BE2C (cell line): ENCODE results near the gene PSME4.

Experiments used
- DNase-seq: peaks from one replicate; pipeline ENCODE4 v3.0.0-alpha.2; 2020
- H3K27me3 ChIP-seq: fragments of 250-450 bp; sonication (Bioruptor Pico); 2 replicates; pipeline ENCODE4 v1.5.1; 2020; ENCODE audit warnings: mild to moderate bottlenecking
- H3K36me3 ChIP-seq: fragments of 250-450 bp; sonication (Bioruptor Pico); 2 replicates; pipeline ENCODE4 v1.5.1; 2020; ENCODE audit warnings: mild to moderate bottlenecking
- H3K4me1 ChIP-seq: fragments of 250-450 bp; sonication (Bioruptor Pico); 2 replicates; pipeline ENCODE4 v1.5.1; 2020
- H3K4me3 ChIP-seq: 2 replicates; pipeline ENCODE4 v1.5.1; 2011; ENCODE audit warnings: low read depth, low read length
- H3K9me3 ChIP-seq: fragments of 250-450 bp; sonication (Bioruptor Pico); 2 replicates; pipeline ENCODE4 v1.5.1; 2020
- TF ChIP-seq, protein P1 (sequence below): IDR thresholded peaks from 2 replicates; pipeline ENCODE4 v1.5.1; 2012; ENCODE audit warnings: mild to moderate bottlenecking, low read depth, low read length

The PSME4 gene

GRCh38 chr2:53952519-53952918, 18.3 kb downstream of the PSME4 start:
- H3K27me3 ChIP-seq, result no peaks in the 10 kb centered on the region
- DNase-seq, result no peak
- TF ChIP-seq, protein P1, sequence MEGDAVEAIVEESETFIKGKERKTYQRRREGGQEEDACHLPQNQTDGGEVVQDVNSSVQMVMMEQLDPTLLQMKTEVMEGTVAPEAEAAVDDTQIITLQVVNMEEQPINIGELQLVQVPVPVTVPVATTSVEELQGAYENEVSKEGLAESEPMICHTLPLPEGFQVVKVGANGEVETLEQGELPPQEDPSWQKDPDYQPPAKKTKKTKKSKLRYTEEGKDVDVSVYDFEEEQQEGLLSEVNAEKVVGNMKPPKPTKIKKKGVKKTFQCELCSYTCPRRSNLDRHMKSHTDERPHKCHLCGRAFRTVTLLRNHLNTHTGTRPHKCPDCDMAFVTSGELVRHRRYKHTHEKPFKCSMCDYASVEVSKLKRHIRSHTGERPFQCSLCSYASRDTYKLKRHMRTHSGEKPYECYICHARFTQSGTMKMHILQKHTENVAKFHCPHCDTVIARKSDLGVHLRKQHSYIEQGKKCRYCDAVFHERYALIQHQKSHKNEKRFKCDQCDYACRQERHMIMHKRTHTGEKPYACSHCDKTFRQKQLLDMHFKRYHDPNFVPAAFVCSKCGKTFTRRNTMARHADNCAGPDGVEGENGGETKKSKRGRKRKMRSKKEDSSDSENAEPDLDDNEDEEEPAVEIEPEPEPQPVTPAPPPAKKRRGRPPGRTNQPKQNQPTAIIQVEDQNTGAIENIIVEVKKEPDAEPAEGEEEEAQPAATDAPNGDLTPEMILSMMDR, result no peak
- H3K4me1 ChIP-seq, result no peaks in the 10 kb centered on the region
- no peak overlapping the region for H3K4me3 ChIP-seq
- H3K36me3 ChIP-seq, result 0 out of 2 replicates have a peak, but pooled peaks cover 3% of the 10 kb centered on the region
- H3K9me3 ChIP-seq, result no peaks in the 10 kb centered on the region

GRCh38 chr2:53949457-53949856, 21.3 kb downstream of the PSME4 start:
- DNase-seq, result no peak
- H3K36me3 ChIP-seq, result peaks cover 3% of the 10 kb centered on the region; the same call in 1 of the 2 replicates
- no peak overlapping the region for H3K4me3 ChIP-seq
- H3K4me1 ChIP-seq, result no peaks in the 10 kb centered on the region
- H3K27me3 ChIP-seq, result no peaks in the 10 kb centered on the region
- no peaks in the 10 kb centered on the region for H3K9me3 ChIP-seq
- TF ChIP-seq, protein P1, result no peak

- no peak for DNase-seq
- H3K4me1 ChIP-seq, result no peaks in the 10 kb centered on the region
- peaks cover 3% of the 10 kb centered on the region; the same call in 1 of the 2 replicates for H3K36me3 ChIP-seq
- no peak overlapping the region for H3K4me3 ChIP-seq
- no peaks in the 10 kb centered on the region for H3K27me3 ChIP-seq
- H3K9me3 ChIP-seq, result no peaks in the 10 kb centered on the region
- TF ChIP-seq, protein P1, result no peak
Measured at GRCh38 chr2:53945538-53945937, 25.3 kb downstream of the PSME4 start.

- Histone ChIP-seq H3K36me3 (peaks cover 3% of the 10 kb centered on the region; the same call in 1 of the 2 replicates), H3K27me3 (no peaks in the 10 kb centered on the region), H3K4me3 (no peak overlapping the region), H3K9me3 (no peaks in the 10 kb centered on the region), H3K4me1 (no peaks in the 10 kb centered on the region)
- TF ChIP-seq, protein P1, result no peak
- DNase-seq, result no peak
Measured at GRCh38 chr2:53944542-53944941, 26.3 kb downstream of the PSME4 start.

GRCh38 chr2:53942280-53942679, 28.5 kb downstream of the PSME4 start:
- H3K36me3 ChIP-seq, result no peaks in the 10 kb centered on the region; the same call in 1 of the 2 replicates
- no peak overlapping the region for H3K4me3 ChIP-seq
- TF ChIP-seq, protein P1, result no peak
- no peaks in the 10 kb centered on the region for H3K9me3 ChIP-seq
- no peaks in the 10 kb centered on the region for H3K27me3 ChIP-seq
- DNase-seq, result no peak
- no peaks in the 10 kb centered on the region for H3K4me1 ChIP-seq

DNA sequence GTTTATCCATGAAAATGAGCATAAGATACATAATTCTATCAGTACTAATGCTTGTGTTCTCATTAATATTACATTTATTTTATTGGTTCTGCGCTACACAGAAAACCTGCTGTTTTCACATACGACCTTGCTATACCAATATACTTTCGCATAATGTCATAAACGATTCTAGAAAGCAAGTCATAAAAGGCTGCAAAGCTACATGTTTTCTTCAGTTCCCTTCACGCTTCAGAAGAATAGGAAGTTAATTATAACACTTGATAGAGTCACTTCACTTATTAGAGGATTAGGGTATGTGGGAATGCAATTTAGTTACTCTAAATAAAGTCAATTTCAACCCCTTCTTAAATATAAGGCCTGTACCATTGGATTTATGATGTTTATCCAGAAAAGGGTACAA, 29.0 kb downstream of the PSME4 start:
- Histone ChIP-seq H3K36me3 (no peaks in the 10 kb centered on the region; the same call in 1 of the 2 replicates), H3K9me3 (no peaks in the 10 kb centered on the region), H3K4me3 (no peak overlapping the region), H3K4me1 (no peaks in the 10 kb centered on the region), H3K27me3 (no peaks in the 10 kb centered on the region)
- TF ChIP-seq, protein P1, result no peak
- no peak for DNase-seq
